ENCODE measurements around the gene CRYBB1.

DNA sequence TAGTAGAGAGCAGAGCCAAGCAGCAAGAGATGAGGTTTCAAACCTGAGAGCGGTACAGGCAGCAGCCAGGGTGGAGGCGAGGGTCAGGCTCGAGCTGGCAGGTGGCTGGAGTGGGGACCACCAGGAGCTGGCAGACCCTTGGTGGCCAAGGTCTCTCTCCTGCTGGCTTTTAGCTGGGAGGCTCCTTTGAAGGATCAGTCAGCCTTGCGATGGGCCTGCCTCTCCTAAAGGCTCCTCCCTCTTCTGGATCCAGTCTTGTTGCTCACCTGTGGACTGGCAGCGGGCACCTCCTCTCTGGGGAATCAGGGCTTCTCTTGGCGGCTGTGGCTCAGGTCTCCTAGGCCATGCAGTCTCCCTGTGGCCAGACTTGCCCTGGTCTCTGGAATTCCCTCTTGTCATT, 52.6 kb downstream of the CRYBB1 start:
- TF ChIP-seq, protein P1, sequence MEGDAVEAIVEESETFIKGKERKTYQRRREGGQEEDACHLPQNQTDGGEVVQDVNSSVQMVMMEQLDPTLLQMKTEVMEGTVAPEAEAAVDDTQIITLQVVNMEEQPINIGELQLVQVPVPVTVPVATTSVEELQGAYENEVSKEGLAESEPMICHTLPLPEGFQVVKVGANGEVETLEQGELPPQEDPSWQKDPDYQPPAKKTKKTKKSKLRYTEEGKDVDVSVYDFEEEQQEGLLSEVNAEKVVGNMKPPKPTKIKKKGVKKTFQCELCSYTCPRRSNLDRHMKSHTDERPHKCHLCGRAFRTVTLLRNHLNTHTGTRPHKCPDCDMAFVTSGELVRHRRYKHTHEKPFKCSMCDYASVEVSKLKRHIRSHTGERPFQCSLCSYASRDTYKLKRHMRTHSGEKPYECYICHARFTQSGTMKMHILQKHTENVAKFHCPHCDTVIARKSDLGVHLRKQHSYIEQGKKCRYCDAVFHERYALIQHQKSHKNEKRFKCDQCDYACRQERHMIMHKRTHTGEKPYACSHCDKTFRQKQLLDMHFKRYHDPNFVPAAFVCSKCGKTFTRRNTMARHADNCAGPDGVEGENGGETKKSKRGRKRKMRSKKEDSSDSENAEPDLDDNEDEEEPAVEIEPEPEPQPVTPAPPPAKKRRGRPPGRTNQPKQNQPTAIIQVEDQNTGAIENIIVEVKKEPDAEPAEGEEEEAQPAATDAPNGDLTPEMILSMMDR (conservative IDR thresholded peaks at IDR 0.05; ENCODE audit: low read depth, low read length), result no peak
- TF ChIP-seq EZH2 (IDR thresholded peaks at IDR 0.05; ENCODE audit: low read length, unreplicated experiment) (no peak), EZH2phosphoT487 (IDR thresholded peaks at IDR 0.05; ENCODE audit: borderline replicate concordance, low read length) (no peak)

Data from PC-3 (cell line).